ENCODE measurements around the gene PRPF6. TPM values are rescaled to one million over a fixed set of nuclear protein-coding genes. Genes with fewer than 3 reads are reported as not detected.
A peak's percentile ranks its signal among the peaks of the same experiment; 100 is the strongest.

The PRPF6 gene, protein sequence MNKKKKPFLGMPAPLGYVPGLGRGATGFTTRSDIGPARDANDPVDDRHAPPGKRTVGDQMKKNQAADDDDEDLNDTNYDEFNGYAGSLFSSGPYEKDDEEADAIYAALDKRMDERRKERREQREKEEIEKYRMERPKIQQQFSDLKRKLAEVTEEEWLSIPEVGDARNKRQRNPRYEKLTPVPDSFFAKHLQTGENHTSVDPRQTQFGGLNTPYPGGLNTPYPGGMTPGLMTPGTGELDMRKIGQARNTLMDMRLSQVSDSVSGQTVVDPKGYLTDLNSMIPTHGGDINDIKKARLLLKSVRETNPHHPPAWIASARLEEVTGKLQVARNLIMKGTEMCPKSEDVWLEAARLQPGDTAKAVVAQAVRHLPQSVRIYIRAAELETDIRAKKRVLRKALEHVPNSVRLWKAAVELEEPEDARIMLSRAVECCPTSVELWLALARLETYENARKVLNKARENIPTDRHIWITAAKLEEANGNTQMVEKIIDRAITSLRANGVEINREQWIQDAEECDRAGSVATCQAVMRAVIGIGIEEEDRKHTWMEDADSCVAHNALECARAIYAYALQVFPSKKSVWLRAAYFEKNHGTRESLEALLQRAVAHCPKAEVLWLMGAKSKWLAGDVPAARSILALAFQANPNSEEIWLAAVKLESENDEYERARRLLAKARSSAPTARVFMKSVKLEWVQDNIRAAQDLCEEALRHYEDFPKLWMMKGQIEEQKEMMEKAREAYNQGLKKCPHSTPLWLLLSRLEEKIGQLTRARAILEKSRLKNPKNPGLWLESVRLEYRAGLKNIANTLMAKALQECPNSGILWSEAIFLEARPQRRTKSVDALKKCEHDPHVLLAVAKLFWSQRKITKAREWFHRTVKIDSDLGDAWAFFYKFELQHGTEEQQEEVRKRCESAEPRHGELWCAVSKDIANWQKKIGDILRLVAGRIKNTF
- total RNA-seq, result 38.8 and 54.8 TPM in 2 replicates

GRCh38 chr20:63980806-63981728, at the start of gene PRPF6:
Gene PRPF6, plus strand, starts transcription at chr20:63981132. Its CDS starts 114 bp downstream, at chr20:63981246.
- DNase-seq (ENCODE audit: low read depth in 2 of 2), result peak; percentile 97

DNA sequence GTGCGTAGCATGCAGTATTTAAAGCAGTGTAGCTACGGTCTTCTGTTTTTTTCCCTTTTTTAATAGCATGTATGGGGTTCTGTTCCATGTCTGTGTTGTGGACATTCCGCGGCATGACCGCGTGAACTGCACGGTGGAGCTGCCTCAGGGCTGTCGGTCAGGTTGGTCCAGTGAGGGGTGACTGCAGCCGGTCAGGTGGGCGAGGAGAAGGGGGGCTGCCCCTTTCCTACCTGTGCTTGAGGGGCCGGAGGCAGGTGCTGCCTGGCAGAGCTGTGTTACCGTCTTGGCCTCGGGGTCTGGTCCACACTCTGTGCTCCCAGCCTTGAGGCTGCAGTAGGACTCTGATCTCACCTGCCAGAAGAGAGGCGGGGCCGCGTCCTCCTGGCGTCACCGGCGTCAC, 49.2 kb upstream of the PRPF6 start:
- DNase-seq (ENCODE audit: low read depth in 2 of 2), result no peak

DNA sequence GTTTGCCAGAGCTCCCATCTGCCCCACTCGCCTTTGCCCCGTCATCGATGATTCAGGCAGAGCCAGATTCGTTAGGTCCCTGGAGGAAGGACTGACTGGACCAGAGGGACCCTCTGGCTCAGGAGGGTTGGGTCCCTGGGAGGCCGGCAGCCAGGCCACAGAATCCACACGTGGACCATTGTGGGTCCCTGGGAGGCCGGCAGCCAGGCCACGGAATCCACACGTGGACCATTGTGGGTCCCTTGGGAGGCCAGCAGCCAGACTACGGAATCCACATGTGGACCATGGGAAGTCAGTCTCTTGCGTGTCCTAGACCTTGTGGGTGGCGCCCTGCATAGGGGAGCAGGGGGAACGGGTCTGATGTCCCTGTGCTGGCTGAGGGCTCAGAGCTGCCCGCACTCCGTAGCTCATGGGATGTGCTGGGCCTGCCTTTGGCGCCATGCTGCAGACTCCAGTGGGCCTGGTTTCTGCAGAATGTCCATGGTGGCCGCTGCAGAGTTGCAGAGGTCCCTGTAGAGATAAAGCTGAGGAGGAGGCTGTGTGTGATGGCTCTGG, 48.2 kb upstream of the PRPF6 start:
- no peak for DNase-seq (ENCODE audit: low read depth in 2 of 2)

- no peak for DNase-seq (ENCODE audit: low read depth in 2 of 2)
Measured at GRCh38 chr20:63933646-63934045, 47.3 kb upstream of the PRPF6 start.

GRCh38 chr20:63934271-63935068, 46.5 kb upstream of the PRPF6 start:
- peak in 1 of 2 donors; percentile 38 for DNase-seq (ENCODE audit: low read depth in 2 of 2)

- no peak for DNase-seq (ENCODE audit: low read depth in 2 of 2)
Measured at GRCh38 chr20:63935447-63935846, 45.5 kb upstream of the PRPF6 start.

- DNase-seq (ENCODE audit: low read depth in 2 of 2), result no peak
Measured at GRCh38 chr20:63937596-63937995, 43.3 kb upstream of the PRPF6 start.

DNA sequence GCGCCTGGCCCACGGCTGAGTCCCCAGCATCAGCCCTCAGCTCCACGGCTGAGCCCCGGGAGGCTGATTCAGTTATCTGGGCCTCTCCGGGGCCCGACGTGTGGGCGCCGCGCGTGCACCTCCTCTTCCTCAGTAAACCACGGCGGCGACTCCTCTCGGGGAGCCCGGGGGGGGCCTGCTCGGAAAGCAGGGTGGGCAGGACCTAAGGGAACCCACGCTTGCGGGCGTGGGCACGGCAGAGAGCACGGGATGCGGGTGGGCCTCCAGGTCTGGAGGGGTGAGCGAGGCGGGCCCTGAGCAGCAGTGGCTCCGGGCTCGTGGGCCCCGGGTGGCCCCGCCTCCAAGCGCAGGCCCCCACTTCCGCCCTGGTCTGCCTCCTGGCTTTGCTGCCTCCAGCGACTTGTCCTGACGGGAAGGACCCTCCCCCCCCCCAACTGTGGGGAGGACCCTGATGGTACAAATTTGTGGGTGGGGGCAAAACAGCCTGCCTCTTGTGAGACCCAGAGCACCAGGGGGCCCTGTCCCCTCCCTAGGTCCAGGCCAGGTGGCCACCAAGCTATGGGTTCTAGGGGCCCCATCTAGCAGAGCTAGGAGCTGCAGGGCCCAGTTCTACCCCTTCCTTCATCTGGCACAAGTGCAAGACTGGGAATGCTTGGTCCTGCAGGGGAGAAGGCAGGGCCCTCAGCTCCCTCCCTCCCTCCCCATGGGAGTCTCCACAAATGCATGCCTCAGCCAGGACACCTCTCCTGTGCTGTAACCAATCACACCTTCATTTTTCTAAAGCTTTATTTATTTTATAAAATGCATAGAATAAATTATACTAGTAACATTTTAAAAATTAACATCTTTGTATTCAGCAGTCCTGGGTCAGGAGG, 41.6 kb upstream of the PRPF6 start:
- no peak for DNase-seq (ENCODE audit: low read depth in 2 of 2)

- no peak for DNase-seq (ENCODE audit: low read depth in 2 of 2)
Measured at GRCh38 chr20:63940071-63940471, 40.9 kb upstream of the PRPF6 start.

DNA sequence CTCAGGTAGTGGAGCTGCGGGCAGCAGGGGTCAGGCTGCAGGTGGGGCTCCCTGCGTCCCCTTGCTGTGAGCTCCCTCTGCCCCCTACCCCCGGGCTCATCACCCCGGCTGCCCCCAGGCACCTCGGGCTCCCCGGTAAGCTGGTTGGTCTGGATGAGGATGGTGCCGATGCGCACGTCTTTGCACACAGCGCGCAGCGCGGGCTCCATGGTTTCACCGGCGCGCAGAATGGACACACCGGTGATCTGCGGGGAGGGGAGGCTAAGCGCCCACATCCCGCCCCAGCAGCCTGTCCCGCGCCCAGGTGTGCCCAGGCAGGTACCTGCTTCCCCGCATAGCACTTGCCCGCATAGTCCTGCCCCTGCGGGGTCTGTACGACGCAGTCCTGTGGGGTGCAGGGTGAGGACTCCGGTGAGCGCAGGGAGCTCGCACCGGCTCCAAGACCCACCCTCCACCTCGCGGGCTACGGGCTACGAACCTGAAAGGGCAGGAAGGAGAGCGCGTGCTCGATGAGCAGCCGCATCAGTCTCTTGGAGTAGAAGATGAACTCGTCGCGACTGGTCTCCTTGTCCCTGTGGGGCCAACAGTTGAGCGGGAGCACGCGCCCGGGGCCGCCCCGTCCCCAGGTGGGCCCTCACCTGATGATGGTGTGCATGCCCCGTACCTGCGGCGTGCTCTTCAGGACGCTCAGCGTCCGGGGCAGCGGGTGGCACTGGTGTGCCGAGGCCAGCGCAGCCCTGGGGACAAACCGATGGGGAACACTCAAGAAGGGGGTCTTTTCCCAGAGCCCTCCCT, 40.3 kb upstream of the PRPF6 start:
- no peak for DNase-seq (ENCODE audit: low read depth in 2 of 2)

GRCh38 chr20:63941282-63942081, 39.5 kb upstream of the PRPF6 start:
- peak in 1 of 2 donors; percentile 56 for DNase-seq (ENCODE audit: low read depth in 2 of 2)

- peak; percentile 69 to 77 for DNase-seq (ENCODE audit: low read depth in 2 of 2)
Measured at GRCh38 chr20:63942250-63942951, 38.5 kb upstream of the PRPF6 start.

DNA sequence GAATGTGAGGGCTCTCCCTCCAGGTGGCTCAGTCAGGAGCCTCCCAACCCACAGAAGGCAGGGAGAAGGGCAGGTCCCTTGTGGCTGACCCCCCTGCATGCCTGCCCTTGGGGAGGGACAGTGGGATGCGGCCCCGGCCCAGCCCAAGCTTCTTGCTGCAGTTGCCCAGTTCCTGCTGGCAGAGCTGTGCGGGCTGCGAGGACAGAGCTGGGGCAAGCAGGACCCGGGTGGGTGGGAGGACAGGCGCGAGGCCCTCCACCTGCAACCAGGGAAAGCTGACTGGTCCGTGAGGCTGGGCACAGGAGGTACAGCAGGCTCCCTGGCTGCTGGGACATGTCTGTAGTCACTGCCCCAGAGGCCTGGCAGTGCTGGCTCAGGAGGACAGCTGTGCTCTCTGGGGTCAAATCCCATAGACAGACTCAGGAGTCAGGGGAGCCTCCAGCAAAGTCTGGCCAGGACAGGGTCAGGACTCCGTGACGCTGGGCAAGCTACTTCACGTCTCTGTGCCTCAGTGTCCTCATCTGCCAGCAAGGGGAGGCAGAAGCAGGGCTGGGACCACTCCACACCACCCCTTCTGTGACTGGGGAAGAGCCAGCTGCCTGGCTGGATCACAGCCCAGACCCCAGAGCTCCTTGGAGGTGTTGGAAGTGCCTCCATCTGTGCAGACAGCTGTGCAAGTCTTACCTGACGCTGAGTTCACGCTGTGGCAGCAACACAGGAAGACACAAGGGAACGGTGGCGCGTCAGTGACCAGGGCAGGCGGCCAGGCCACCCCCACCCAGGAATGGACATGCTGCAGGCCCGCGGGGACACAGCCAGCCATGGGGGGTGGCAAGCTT, 37.7 kb upstream of the PRPF6 start:
- no peak for DNase-seq (ENCODE audit: low read depth in 2 of 2)

DNA sequence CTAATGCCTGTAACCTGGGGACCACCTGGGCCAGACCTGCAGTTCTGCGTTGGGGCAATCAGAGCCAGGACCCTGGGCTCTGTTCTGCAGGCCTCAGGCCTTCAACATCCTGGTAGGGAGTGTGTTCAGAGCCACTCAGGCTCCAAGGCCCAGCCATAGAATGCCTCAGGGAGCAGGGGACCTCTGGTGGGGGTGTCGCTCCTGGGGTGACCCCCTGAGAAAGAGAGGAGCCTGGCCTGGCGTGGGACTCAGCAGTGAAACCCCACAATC, 37.2 kb upstream of the PRPF6 start:
- no peak for DNase-seq (ENCODE audit: low read depth in 2 of 2)

GRCh38 chr20:63944078-63944941, 36.6 kb upstream of the PRPF6 start:
- no peak for DNase-seq (ENCODE audit: low read depth in 2 of 2)

Measured in lung microvascular endothelial cell (primary cell).